Vagina (tissue), 2 donors: ENCODE measurements around the gene RAB6B.

Experiments used
- POLR2AphosphoS5 ChIP-seq, 2 donors: sonication (generic); formaldehyde crosslinking; IDR thresholded peaks; one replicate each; pipeline ENCODE4 v1.9.0; 2017; ENCODE audit warnings: antibody characterized with exemption in 2 of 2, mild to moderate bottlenecking in 2 of 2, low read depth in 1 of 2; ENCODE audit not compliant: insufficient read depth in 1 of 2
- TF ChIP-seq, protein P1 (sequence below), 3 experiments: fragments of 450-650 bp in 2 of 3; fragments of 200-600 bp in 1 of 3; sonication (generic) in 1 of 3; IDR thresholded peaks; one replicate each; pipeline ENCODE4 v1.5.1; 2017 to 2019; ENCODE audit warnings: antibody characterized with exemption in 3 of 3, mild to moderate bottlenecking in 2 of 3, moderate library complexity in 2 of 3

DNA sequence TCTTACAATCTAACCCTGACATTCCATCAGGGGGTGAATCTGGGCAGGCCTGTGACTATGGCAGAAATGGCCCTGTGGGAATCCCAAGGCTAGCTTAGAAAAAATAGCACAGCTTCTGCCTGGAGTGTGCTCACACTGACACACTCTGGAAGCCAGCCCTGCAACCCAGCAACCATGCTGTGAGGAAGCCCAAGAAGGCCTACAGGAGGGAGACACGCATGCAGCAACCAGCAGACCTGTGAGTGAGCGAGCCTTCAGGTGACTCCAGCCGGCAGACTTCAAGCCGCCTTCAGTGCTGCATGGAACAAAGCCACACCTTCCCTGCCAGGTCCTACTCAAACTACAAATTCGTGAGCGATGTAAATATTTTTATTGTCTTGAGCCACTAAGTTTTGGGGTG, 26.1 kb downstream of the RAB6B start:
- TF ChIP-seq, protein P1, sequence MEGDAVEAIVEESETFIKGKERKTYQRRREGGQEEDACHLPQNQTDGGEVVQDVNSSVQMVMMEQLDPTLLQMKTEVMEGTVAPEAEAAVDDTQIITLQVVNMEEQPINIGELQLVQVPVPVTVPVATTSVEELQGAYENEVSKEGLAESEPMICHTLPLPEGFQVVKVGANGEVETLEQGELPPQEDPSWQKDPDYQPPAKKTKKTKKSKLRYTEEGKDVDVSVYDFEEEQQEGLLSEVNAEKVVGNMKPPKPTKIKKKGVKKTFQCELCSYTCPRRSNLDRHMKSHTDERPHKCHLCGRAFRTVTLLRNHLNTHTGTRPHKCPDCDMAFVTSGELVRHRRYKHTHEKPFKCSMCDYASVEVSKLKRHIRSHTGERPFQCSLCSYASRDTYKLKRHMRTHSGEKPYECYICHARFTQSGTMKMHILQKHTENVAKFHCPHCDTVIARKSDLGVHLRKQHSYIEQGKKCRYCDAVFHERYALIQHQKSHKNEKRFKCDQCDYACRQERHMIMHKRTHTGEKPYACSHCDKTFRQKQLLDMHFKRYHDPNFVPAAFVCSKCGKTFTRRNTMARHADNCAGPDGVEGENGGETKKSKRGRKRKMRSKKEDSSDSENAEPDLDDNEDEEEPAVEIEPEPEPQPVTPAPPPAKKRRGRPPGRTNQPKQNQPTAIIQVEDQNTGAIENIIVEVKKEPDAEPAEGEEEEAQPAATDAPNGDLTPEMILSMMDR (IDR thresholded peaks at IDR 0.05) = no peak
- no peak for TF ChIP-seq POLR2AphosphoS5 (IDR thresholded peaks at IDR 0.05; ENCODE audit: insufficient read depth in 1 of 2, low read depth in 1 of 2)
